WTC11 (cell line): ENCODE results near the gene MGMT.

Experiments used
- AFF4 ChIP-seq: sonication (generic); formaldehyde crosslinking; IDR thresholded peaks from 2 replicates; pipeline ENCODE4 v1.8.1; 2023; ENCODE audit warnings: mild to moderate bottlenecking, missing genetic modification reagents, borderline replicate concordance
- CREB1 ChIP-seq: sonication (generic); formaldehyde crosslinking; IDR thresholded peaks from 2 replicates; pipeline ENCODE4 v1.8.0; 2023; ENCODE audit warnings: mild to moderate bottlenecking, missing genetic modification reagents
- CTCF ChIP-seq: fragments of 200-600 bp; IDR thresholded peaks from 2 replicates; pipeline ENCODE4 v1.8.0; 2022; ENCODE audit warnings: antibody characterized with exemption
- ESRRA ChIP-seq: sonication (generic); formaldehyde crosslinking; IDR thresholded peaks from 2 replicates; pipeline ENCODE4 v1.8.1; 2022; ENCODE audit warnings: mild to moderate bottlenecking, missing genetic modification reagents, borderline replicate concordance
- FOXJ3 ChIP-seq: sonication (generic); formaldehyde crosslinking; IDR thresholded peaks from 2 replicates; pipeline ENCODE4 v1.9.0; 2021; ENCODE audit warnings: missing genetic modification reagents, mild to moderate bottlenecking, borderline replicate concordance
- FOXK1 ChIP-seq: sonication (generic); formaldehyde crosslinking; IDR thresholded peaks from 2 replicates; pipeline ENCODE4 v1.8.0; 2022; ENCODE audit warnings: mild to moderate bottlenecking, moderate library complexity, missing genetic modification reagents
- IRF1 ChIP-seq: sonication (generic); formaldehyde crosslinking; IDR thresholded peaks from 2 replicates; pipeline ENCODE4 v1.8.0; 2023; ENCODE audit warnings: missing genetic modification reagents
- MXD4 ChIP-seq: fragments of 250-450 bp; sonication (Bioruptor Pico); IDR thresholded peaks from 2 replicates; pipeline ENCODE4 v1.8.0; 2021; ENCODE audit warnings: mild to moderate bottlenecking, moderate library complexity, borderline replicate concordance
- TEAD4 ChIP-seq: sonication (generic); formaldehyde crosslinking; IDR thresholded peaks from 2 replicates; pipeline ENCODE4 v1.8.0; 2022; ENCODE audit warnings: mild to moderate bottlenecking, missing genetic modification reagents
- TP53 ChIP-seq: sonication (generic); formaldehyde crosslinking; IDR thresholded peaks from 2 replicates; pipeline ENCODE4 v1.8.1; 2023; ENCODE audit warnings: mild to moderate bottlenecking, missing genetic modification reagents
- USF2 ChIP-seq: sonication (generic); formaldehyde crosslinking; IDR thresholded peaks from 2 replicates; pipeline ENCODE4 v1.8.1; 2023; ENCODE audit warnings: mild to moderate bottlenecking, missing genetic modification reagents, moderate library complexity
- ZNF232 ChIP-seq: sonication (generic); formaldehyde crosslinking; IDR thresholded peaks from 2 replicates; pipeline ENCODE4 v1.8.0; 2022; ENCODE audit warnings: mild to moderate bottlenecking, missing genetic modification reagents

- TF ChIP-seq CTCF, result no peak
- no peak for TF ChIP-seq TP53 (CRISPR knock-in tag)
- TF ChIP-seq ESRRA (CRISPR knock-in tag), result no peak
- no peak for TF ChIP-seq CREB1 (CRISPR knock-in tag)
- TF ChIP-seq AFF4 (CRISPR knock-in tag), result no peak
- no peak for TF ChIP-seq FOXK1
- no peak for TF ChIP-seq FOXJ3
- TF ChIP-seq TEAD4 (CRISPR knock-in tag), result no peak
- no peak for TF ChIP-seq MXD4 (CRISPR knock-in tag)
- TF ChIP-seq IRF1 (CRISPR knock-in tag), result no peak
- TF ChIP-seq ZNF232 (CRISPR knock-in tag), result no peak
- no peak for TF ChIP-seq USF2
Measured at GRCh38 chr10:129715805-129716204, 248.8 kb downstream of the MGMT start.
